ENCODE data around the gene CCR7. TPM values are rescaled to one million over a fixed set of nuclear protein-coding genes. Genes with fewer than 3 reads are reported as not detected.
A peak's percentile ranks its signal among the peaks of the same experiment; 100 is the strongest.
"Not testable (repeated sequence)": the region's sequence is repeated elsewhere in the genome, so short reads cannot be mapped to it uniquely, and the experiment has no call there.

CCR7 gene
- total and polyA plus RNA-seq, 2 donors: 0.39 to 0.58 TPM

- Histone ChIP-seq H3K4me3 (ENCODE audit: low read depth, low read length) (no peak overlapping the region), H3K4me1 (ENCODE audit: insufficient read depth) (no peaks in the 10 kb centered on the region), H3K27ac (ENCODE audit: low read depth) (no peak overlapping the region), H3K36me3 (ENCODE audit: insufficient read depth) (no peaks in the 10 kb centered on the region)
- DNase-seq (ENCODE audit: extremely low spot score): peak; percentile 45
- 51% methylated on average over 11 of the region's 11 CpGs for WGBS
Observed at GRCh38 chr17:40582328-40582901, 17.1 kb upstream of the CCR7 start.

- Histone ChIP-seq H3K4me1 (ENCODE audit: insufficient read depth) (no peaks in the 10 kb centered on the region), H3K27ac (ENCODE audit: low read depth) (no peak overlapping the region), H3K36me3 (ENCODE audit: insufficient read depth) (no peaks in the 10 kb centered on the region), H3K4me3 (ENCODE audit: low read depth, low read length) (no peak overlapping the region)
- DNase-seq (ENCODE audit: extremely low spot score): no peak
Observed at GRCh38 chr17:40580140-40580539, 14.9 kb upstream of the CCR7 start.

- no peaks in the 10 kb centered on the region for H3K36me3 ChIP-seq (ENCODE audit: insufficient read depth)
- no peak overlapping the region for H3K4me3 ChIP-seq (ENCODE audit: low read depth, low read length)
- no peak for DNase-seq (ENCODE audit: extremely low spot score)
- no peak overlapping the region for H3K27ac ChIP-seq (ENCODE audit: low read depth)
- no peaks in the 10 kb centered on the region for H3K4me1 ChIP-seq (ENCODE audit: insufficient read depth)
- 87% methylated on average over 3 of the region's 3 CpGs for WGBS
Observed at GRCh38 chr17:40579471-40579870, 14.2 kb upstream of the CCR7 start.

GRCh38 chr17:40577611-40578065 is 12.4 kb upstream of the CCR7 start:
- no peak for DNase-seq (ENCODE audit: extremely low spot score)
- Histone ChIP-seq H3K4me3 (ENCODE audit: low read depth, low read length) (no peak overlapping the region), H3K27ac (ENCODE audit: low read depth) (no peak overlapping the region), H3K4me1 (ENCODE audit: insufficient read depth) (no peaks in the 10 kb centered on the region), H3K36me3 (ENCODE audit: insufficient read depth) (no peaks in the 10 kb centered on the region)
- 77% methylated on average over 5 of the region's 5 CpGs for WGBS

GRCh38 chr17:40576113-40576740 is 11.0 kb upstream of the CCR7 start:
- no peak overlapping the region for H3K4me3 ChIP-seq (ENCODE audit: low read depth, low read length)
- no peak for DNase-seq (ENCODE audit: extremely low spot score)
- no peak overlapping the region for H3K27ac ChIP-seq (ENCODE audit: low read depth)
- no peaks in the 10 kb centered on the region for H3K36me3 ChIP-seq (ENCODE audit: insufficient read depth)
- no peaks in the 10 kb centered on the region for H3K4me1 ChIP-seq (ENCODE audit: insufficient read depth)
- 70% methylated on average over 5 of the region's 5 CpGs for WGBS

- DNase-seq (ENCODE audit: extremely low spot score): no peak
- Histone ChIP-seq H3K27ac (ENCODE audit: low read depth) (no peak overlapping the region), H3K4me3 (ENCODE audit: low read depth, low read length) (no peak overlapping the region), H3K36me3 (ENCODE audit: insufficient read depth) (no peaks in the 10 kb centered on the region), H3K4me1 (ENCODE audit: insufficient read depth) (no peaks in the 10 kb centered on the region)
Observed at GRCh38 chr17:40574292-40574691, 9.0 kb upstream of the CCR7 start.

- not testable (repeated sequence) for H3K36me3 ChIP-seq (ENCODE audit: insufficient read depth); H3K4me1 ChIP-seq (ENCODE audit: insufficient read depth); H3K4me3 ChIP-seq (ENCODE audit: low read depth, low read length); DNase-seq (ENCODE audit: extremely low spot score); H3K27ac ChIP-seq (ENCODE audit: low read depth)
- WGBS: 71% methylated on average over 3 of the region's 3 CpGs
Observed at GRCh38 chr17:40572245-40572993, 7.1 kb upstream of the CCR7 start.

GRCh38 chr17:40568074-40568836 is 3.0 kb upstream of the CCR7 start:
- DNase-seq (ENCODE audit: extremely low spot score): no peak
- 78% methylated on average over 7 of the region's 7 CpGs for WGBS

GRCh38 chr17:40567377-40567776 is 2.1 kb upstream of the CCR7 start:
- no peak overlapping the region for H3K4me3 ChIP-seq (ENCODE audit: low read depth, low read length)
- WGBS: 92% methylated on average over 2 of the region's 2 CpGs
- DNase-seq (ENCODE audit: extremely low spot score): no peak

More at GRCh38 chr17:40568074-40568836, 3.0 kb upstream of the CCR7 start:
- no peaks in the 10 kb centered on the region for H3K36me3 ChIP-seq (ENCODE audit: insufficient read depth)
- H3K27ac ChIP-seq (ENCODE audit: low read depth): no peak overlapping the region
- no peaks in the 10 kb centered on the region for H3K4me1 ChIP-seq (ENCODE audit: insufficient read depth)
- H3K4me3 ChIP-seq (ENCODE audit: low read depth, low read length): no peak overlapping the region

GRCh38 chr17:40565769-40566409 is 617 bp upstream of the CCR7 start:
- 41% methylated on average over 2 of the region's 2 CpGs for WGBS
- Histone ChIP-seq H3K4me1 (ENCODE audit: insufficient read depth) (no peaks in the 10 kb centered on the region), H3K36me3 (ENCODE audit: insufficient read depth) (no peaks in the 10 kb centered on the region), H3K27ac (ENCODE audit: low read depth) (no peak overlapping the region), H3K4me3 (ENCODE audit: low read depth, low read length) (no peak overlapping the region)
- no peak for DNase-seq (ENCODE audit: extremely low spot score)

More at GRCh38 chr17:40567377-40567776, 2.1 kb upstream of the CCR7 start:
- Histone ChIP-seq H3K4me1 (ENCODE audit: insufficient read depth) (no peaks in the 10 kb centered on the region), H3K27ac (ENCODE audit: low read depth) (no peak overlapping the region), H3K36me3 (ENCODE audit: insufficient read depth) (no peaks in the 10 kb centered on the region)

- Histone ChIP-seq H3K27ac (ENCODE audit: low read depth) (no peak overlapping the region), H3K36me3 (ENCODE audit: insufficient read depth) (no peaks in the 10 kb centered on the region), H3K4me3 (ENCODE audit: low read depth, low read length) (no peak overlapping the region), H3K4me1 (ENCODE audit: insufficient read depth) (no peaks in the 10 kb centered on the region)
- DNase-seq (ENCODE audit: extremely low spot score): no peak
- 81% methylated on average over 13 of the region's 13 CpGs for WGBS
Observed at GRCh38 chr17:40564195-40564882, 933 bp downstream of the CCR7 start.

GRCh38 chr17:40563220-40564052 is 1.8 kb downstream of the CCR7 start:
- Histone ChIP-seq H3K4me1 (ENCODE audit: insufficient read depth) (no peaks in the 10 kb centered on the region), H3K27ac (ENCODE audit: low read depth) (no peak overlapping the region), H3K36me3 (ENCODE audit: insufficient read depth) (no peaks in the 10 kb centered on the region), H3K4me3 (ENCODE audit: low read depth, low read length) (no peak overlapping the region)
- WGBS: 76% methylated on average over 13 of the region's 13 CpGs
- DNase-seq (ENCODE audit: extremely low spot score): no peak

Measured in urinary bladder (tissue), 4 donors.